GM10248 (cell line): ENCODE measurements around the gene KRT9.

Source experiments
- CTCF ChIA-PET: fragments of 300-600 bp; sonication (Branson Sonifier 250); formaldehyde crosslinking; extraction: SDS; loops from one replicate; lab custom pipeline; 2021; ENCODE audit warnings: antibody characterized with exemption; lab: Yijun Ruan, JAX
- POLR2A ChIA-PET: fragments of 350-650 bp; sonication (Branson Sonifier 250); formaldehyde crosslinking; extraction: SDS; loops from one replicate; lab custom pipeline; 2020; ENCODE audit warnings: antibody characterized with exemption; lab: Yijun Ruan, JAX
- DNase-seq: peaks from one replicate; pipeline ENCODE4 v3.0.0; 2012; ENCODE audit errors: extremely low spot score
- TF ChIP-seq, protein P1 (sequence below): IDR thresholded peaks from 2 replicates; pipeline ENCODE4 v1.5.1; 2012; ENCODE audit warnings: mild to moderate bottlenecking, low read depth; ENCODE audit errors: extremely low read depth, missing control alignments, control extremely low read depth

Gene KRT9

GRCh38 chr17:41537990-41538389, 33.9 kb downstream of the KRT9 start:
- ChIA-PET CTCF (interaction anchor here (4.4 kb wide), 1 partner anchor 12 kb away, joined by 31 read pairs; no protein-coding TSS in a partner anchor), POLR2A (no interaction called here)
- TF ChIP-seq, protein P1, sequence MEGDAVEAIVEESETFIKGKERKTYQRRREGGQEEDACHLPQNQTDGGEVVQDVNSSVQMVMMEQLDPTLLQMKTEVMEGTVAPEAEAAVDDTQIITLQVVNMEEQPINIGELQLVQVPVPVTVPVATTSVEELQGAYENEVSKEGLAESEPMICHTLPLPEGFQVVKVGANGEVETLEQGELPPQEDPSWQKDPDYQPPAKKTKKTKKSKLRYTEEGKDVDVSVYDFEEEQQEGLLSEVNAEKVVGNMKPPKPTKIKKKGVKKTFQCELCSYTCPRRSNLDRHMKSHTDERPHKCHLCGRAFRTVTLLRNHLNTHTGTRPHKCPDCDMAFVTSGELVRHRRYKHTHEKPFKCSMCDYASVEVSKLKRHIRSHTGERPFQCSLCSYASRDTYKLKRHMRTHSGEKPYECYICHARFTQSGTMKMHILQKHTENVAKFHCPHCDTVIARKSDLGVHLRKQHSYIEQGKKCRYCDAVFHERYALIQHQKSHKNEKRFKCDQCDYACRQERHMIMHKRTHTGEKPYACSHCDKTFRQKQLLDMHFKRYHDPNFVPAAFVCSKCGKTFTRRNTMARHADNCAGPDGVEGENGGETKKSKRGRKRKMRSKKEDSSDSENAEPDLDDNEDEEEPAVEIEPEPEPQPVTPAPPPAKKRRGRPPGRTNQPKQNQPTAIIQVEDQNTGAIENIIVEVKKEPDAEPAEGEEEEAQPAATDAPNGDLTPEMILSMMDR: no peak
- DNase-seq: no peak

GRCh38 chr17:41537614-41537954, 34.3 kb downstream of the KRT9 start:
- POLR2A ChIA-PET: no interaction called here
- DNase-seq: no peak
- CTCF ChIA-PET: interaction anchor here (4.4 kb wide), 1 partner anchor 12 kb away, joined by 31 read pairs; no protein-coding TSS in a partner anchor
- TF ChIP-seq, protein P1: no peak

DNA sequence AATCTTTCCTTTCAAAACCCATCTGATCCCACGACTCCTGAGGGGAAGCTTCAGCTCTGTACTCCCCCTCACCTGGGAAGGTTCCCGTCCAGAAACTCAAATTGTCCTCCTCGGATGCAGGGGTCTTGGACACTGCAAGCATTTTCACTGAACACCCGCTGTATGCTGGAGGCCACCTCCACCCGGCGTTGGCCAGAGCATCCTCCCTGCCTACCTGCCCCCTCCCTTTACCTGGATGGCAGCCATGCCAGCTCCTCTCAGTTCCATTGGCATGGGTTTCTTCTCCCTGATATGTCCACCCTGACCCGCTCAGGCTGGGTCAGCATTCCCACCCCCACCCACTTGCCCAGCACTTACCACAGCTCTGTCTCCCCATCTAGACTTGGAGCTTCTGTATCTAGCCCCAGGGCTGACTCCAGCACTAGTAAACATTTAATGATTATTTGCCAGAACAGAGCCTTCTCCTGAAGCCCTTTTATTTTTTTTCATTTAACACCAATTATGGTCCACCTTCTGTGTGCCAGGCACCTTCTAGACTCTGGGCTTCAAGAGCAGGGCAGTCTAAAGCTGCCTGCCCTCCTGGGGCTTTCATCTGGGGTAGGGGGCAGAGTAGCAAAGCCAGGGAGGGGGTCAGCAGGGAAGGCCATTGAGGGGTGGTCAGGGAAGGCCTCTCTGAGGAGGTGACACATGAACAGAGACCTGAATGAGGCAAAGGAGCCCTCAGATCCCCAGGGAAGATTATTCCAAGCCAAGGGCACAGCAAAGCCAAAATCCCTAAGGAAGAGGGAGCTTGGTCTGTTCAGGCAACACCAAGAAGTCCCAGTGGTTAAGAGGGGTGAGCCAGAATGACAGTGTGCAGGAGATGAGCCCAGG, 34.9 kb downstream of the KRT9 start:
- DNase-seq: no peak
- ChIA-PET POLR2A (no interaction called here), CTCF (interaction anchor here (0.9 to 4.4 kb wide), 2 partner anchors 10 to 13 kb away, joined by 3 to 31 read pairs; no protein-coding TSS in a partner anchor)
- TF ChIP-seq, protein P1: no peak

GRCh38 chr17:41535764-41536481, 35.9 kb downstream of the KRT9 start:
- TF ChIP-seq, protein P1: no peak
- ChIA-PET POLR2A (no interaction called here), CTCF (interaction anchor here (2.0 to 4.4 kb wide), 2 partner anchors 14 to 127 kb away, joined by 6 to 31 read pairs; no protein-coding TSS in a partner anchor)
- DNase-seq: no peak

DNA sequence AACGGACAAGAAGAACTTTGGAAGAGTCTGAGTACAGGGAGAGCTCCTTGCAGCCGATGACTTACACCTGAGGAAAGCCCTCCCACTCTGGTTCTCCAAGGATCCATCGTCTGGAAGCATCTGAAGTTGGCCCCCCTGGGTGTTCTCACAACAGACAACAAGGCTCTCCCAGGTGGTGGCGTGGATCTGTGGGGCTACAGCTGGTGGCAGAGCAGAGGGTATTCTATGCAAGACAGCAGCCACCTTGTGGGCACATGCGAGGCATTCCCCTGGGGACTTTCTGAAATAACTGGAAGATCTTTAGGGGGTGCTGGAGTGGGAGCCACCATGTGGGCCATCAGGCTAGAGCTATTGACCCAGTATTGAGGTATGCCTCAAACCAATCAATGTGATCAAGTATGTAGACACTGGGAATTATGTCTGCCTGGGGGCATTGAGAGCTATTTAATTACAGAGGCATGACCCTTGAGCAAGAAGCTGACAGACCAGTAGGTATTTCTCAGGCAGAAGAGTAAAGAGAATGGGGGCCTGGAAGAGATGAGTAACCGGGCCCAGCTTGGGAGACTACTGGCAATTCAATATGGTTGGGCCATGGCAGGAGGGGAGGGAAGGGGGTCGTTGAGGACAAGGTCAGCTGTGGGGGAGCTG, 36.8 kb downstream of the KRT9 start:
- ChIA-PET CTCF (interaction anchor here (1.3 to 4.4 kb wide), 3 partner anchors 15 to 127 kb away, joined by 4 to 31 read pairs (median 6); no protein-coding TSS in a partner anchor), POLR2A (no interaction called here)
- TF ChIP-seq, protein P1: no peak
- no peak for DNase-seq

DNA sequence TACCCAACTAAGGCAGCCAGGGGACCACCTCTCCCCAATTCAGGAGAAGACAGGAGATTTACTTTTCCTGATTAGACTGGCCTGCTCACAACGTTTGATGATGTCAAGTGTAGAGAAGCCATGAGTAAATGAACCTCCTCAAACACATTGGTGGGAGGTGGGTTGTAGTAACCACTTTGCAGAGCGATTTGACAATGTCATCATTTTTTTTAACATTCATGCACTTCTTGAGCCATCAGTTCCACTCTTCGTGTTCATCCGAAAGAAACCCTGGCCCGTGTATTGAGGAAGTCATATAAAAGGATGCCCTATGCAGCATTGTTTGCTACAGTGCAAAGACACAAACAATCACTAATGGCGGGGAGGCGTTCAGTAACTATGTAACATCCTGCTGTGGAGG, 38.2 kb downstream of the KRT9 start:
- TF ChIP-seq, protein P1: no peak
- POLR2A ChIA-PET: no interaction called here
- CTCF ChIA-PET: interaction anchor here (1.6 to 2.0 kb wide), 3 partner anchors 9 to 129 kb away, joined by 5 to 19 read pairs (median 6); no protein-coding TSS in a partner anchor
- no peak for DNase-seq
